Suprapubic skin (tissue), 4 donors: ENCODE measurements around the gene ANKRD11.
"Not testable (repeated sequence)": the region's sequence is repeated elsewhere in the genome, so short reads cannot be mapped to it uniquely, and the experiment has no call there.

Experiments used
- CTCF ChIP-seq, 2 donors: fragments of 200-600 bp in 1 of 2; fragments of 450-650 bp in 1 of 2; sonication (generic) in 1 of 2; IDR thresholded peaks; one replicate each; pipeline ENCODE4 v1.5.1; 2016 to 2019; ENCODE audit warnings: antibody characterized with exemption in 2 of 2, mild to moderate bottlenecking in 1 of 2, moderate library complexity in 1 of 2
- EP300 ChIP-seq: sonication (generic); formaldehyde crosslinking; IDR thresholded peaks from one replicate; pipeline ENCODE4 v1.6.1; 2017; ENCODE audit warnings: antibody characterized with exemption
- POLR2A ChIP-seq, 2 donors: fragments of 450-650 bp; IDR thresholded peaks; one replicate each; pipeline ENCODE4 v1.6.1; 2017; ENCODE audit warnings: antibody characterized with exemption in 2 of 2, mild to moderate bottlenecking in 2 of 2, moderate library complexity in 2 of 2
- POLR2AphosphoS5 ChIP-seq, 3 donors: sonication (generic); formaldehyde crosslinking; IDR thresholded peaks; one replicate each; pipeline ENCODE4 v1.6.1; 2017; ENCODE audit warnings: antibody characterized with exemption in 3 of 3

- not testable (repeated sequence) for TF ChIP-seq CTCF (IDR thresholded peaks at IDR 0.05); EP300; POLR2A (IDR thresholded peaks at IDR 0.05); POLR2AphosphoS5 (IDR thresholded peaks at IDR 0.05)
Measured at GRCh38 chr16:89259901-89260300, 230.5 kb downstream of the ANKRD11 start.
